ENCODE results near the gene HIKESHI.
A peak's percentile ranks its signal among the peaks of the same experiment; 100 is the strongest.
"Not testable (repeated sequence)": the region's sequence is repeated elsewhere in the genome, so short reads cannot be mapped to it uniquely, and the experiment has no call there.

Gene HIKESHI

DNA sequence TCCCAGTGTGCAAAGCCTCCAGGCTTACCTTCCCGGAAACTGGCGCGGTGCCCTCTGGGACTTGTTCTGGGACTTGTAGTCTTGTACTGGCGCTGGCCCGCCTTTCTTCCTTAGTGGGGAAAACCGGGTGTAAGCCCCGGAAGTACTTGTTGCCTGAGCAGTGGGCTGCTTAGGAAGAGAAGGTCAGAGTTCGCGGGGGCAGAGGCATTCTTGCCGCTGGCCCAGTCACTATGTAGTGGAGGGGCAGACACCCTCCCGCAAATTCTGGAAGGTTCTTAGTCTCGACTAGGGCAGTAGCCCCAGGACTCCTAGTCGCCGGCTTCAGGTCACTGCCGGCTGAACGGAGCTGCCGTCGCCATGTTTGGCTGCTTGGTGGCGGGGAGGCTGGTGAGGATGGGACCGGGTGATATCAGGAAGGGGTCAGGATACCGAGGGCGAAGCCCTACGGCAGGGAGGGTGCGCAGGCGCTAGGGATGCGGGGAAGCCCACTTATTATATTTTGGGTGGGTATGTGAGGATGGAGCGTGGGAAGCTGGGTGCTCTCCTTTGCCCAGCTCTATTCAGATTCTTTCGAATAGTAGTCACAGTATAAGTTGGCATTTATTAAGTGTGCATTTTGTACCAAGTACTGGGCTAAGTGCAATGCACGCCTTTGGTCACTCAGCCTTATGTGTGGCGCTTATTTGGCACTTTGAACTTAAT is at the start of gene HIKESHI:
Gene HIKESHI, plus strand, starts transcription at position 149 of the 702 bp plus-strand sequence. Its CDS starts 209 bp downstream, at position 358.
- DNase-seq: peak; percentile 69

DNA sequence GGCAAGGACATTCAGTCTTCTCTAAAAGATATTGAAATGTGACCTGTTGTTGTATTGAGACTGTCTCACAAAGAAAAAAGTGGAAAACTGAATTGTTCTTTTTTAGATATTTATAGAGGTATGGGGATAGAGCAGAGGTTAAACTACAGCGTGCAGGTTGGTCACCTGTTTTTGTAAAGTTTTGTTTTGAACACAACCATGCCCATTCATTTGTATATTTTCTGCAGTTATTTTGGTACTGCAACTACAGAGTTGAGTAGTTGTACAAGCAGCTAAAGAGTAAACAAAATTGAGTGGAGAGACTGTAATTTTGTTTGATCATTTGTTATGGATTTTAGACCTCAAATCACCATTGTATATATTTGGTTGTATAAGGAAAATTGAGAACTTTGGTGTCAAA is 46.1 kb upstream of the HIKESHI start:
- no peak for DNase-seq

DNA sequence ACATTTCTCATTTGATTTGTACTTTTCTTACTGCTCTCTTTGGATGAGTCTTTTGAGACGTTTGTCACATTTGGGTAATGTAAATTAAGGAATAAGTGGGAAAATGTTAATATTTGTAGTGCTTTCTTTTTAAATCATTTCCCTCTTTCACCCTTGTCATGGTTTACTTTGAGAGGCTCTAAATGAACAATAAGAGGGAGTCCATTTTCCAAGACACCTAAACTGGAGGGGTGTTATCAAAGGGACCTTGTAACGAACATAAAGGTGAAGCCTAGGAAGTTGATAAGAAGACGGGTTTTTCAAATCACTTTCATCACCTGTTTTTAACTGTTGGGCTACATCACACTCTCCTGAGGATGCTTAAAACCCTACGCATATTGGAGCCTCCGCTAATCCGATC is 45.4 kb upstream of the HIKESHI start:
- DNase-seq: no peak

- no peak for DNase-seq
These were observed 44.6 kb upstream of the HIKESHI start for GRCh38 chr11:86257446-86257845.

DNA sequence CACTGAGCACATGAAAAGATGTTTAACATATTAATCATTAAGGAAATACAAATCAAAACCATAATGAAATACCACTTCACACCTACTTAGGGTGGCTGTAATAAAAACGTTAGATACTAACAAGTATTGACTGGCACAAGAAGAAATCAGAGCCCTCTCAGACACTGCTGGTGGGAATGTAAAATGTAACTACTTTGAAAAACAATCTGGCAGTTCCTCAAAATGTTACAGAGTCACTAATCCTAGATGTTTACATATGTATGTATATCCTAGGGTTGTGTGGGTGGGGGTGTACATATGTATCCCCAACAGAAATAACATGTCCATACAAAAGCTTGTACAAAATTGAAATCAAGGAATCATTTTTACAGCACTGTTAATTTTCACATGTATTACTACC is 42.3 kb upstream of the HIKESHI start:
- DNase-seq: no peak

GRCh38 chr11:86261328-86261727 is 40.7 kb upstream of the HIKESHI start:
- DNase-seq: no peak

DNA sequence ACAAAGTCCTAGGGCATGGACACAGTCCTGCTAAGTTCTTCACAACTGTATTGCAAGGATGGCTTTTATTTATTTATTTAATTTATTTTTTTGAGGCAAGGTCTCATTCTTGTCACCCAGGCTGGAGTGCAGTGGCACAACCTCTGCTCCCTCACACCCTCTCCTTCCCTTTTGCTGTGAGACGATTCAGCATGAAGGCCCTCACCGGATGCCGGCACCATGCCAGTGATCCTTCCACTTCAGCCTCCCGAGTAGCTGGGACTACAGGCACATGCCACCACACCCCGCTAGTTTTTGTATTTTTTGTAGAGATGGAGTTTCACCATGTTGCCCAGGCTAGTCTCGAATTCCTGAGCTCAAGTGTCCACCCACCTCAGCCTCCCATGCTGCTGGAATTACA is 39.7 kb upstream of the HIKESHI start:
- DNase-seq: no peak

- DNase-seq: no peak
These were observed 37.4 kb upstream of the HIKESHI start for GRCh38 chr11:86264649-86265048.

DNA sequence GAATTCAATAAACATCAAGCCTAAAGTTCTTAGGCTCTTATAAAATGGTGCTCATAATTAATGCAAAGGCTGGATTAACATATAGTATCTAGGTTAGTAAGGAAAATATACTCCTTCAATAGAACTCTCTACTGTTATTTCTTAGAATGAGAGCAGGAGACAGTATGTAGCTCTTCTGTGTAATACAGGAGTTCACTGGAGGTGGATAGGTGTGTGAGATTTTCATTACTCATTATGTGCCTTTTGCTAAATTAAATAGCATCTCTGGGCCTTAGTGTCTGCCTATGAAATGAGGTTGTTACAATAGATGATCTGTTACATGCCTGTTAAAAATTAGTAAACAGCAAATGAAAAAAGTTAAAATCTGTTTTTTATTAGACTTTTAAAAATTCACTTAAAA is 36.8 kb upstream of the HIKESHI start:
- DNase-seq: no peak

DNA sequence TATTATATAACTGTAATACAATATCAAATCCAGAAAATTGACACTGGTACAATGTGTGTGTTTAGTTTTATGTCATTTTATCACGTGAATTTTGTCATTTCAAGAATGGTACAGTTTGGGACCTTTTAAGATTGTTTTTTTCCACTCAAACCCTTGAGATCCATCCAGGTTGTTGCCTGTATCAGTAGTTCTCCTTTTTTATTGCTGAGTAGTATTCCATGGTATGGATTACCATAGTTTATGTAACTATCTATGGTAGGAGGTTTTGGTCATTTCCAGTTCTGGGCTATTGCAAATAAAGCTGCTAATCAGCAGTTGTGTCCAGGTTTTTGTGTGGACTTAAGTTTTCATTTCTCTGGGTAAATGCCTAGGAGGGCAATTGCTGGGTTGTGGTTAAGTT is 32.4 kb upstream of the HIKESHI start:
- DNase-seq: no peak

GRCh38 chr11:86274503-86274902 is 27.5 kb upstream of the HIKESHI start:
- DNase-seq: no peak

DNA sequence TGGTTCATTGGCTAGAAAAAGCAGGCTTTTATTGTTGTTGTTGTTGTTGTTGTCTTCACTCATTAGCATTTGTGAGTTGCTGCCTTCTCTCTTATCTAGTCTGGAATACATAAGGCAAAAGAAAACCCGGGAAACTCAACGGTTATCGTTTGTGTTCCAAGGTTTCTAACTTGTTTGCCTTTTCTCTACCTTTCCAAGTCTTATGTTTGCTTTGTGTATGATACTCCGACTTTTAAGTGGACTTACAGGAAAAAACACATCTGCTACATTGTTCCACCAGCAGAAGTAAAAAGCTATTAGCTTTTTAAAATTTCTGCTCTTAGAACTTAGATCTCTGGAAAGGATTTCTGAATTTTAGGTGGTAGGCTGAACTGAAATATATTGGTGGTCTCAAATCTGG is 27.0 kb upstream of the HIKESHI start:
- DNase-seq: no peak

GRCh38 chr11:86275493-86276370 is 26.3 kb upstream of the HIKESHI start:
- DNase-seq: no peak

GRCh38 chr11:86277741-86278140 is 24.3 kb upstream of the HIKESHI start:
- DNase-seq: no peak

DNA sequence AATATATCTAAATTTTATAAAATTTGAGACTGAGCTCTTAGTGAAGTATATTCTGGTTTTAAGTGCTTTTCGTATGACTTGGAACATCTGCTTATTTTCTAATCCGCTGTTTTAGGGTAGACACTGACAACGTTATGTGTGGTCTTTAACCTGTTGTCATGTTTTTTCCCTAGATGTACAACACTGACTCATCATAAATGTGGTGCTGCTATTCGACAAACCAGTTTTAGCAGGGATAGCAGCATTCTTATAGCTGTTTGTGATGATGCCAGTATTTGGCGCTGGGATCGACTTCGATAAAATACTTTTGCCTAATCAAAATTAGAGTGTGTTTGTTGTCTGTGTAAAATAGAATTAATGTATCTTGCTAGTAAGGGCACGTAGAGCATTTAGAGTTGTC is 23.8 kb upstream of the HIKESHI start:
- DNase-seq: no peak

DNA sequence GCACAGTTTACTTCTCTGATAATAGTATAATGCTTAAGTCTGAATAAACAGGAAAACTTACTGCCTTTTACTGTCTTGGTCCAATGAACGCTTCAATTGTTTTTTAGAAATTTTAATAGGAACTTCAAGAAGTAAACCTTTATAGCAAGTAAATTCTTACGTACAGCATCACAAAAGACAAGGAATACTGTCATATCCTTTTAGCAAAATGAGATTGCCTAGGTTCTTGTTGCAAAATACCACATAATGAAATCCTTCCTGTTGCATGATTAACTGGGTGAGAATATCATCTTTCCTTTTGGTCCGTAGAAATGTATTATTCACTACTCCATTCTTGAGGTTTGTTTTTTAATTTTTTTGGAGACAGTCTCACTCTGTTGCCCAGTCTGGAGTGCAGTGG is 22.3 kb upstream of the HIKESHI start:
- no peak for DNase-seq

- DNase-seq: no peak
These were observed 14.6 kb upstream of the HIKESHI start for GRCh38 chr11:86287468-86287796.

DNA sequence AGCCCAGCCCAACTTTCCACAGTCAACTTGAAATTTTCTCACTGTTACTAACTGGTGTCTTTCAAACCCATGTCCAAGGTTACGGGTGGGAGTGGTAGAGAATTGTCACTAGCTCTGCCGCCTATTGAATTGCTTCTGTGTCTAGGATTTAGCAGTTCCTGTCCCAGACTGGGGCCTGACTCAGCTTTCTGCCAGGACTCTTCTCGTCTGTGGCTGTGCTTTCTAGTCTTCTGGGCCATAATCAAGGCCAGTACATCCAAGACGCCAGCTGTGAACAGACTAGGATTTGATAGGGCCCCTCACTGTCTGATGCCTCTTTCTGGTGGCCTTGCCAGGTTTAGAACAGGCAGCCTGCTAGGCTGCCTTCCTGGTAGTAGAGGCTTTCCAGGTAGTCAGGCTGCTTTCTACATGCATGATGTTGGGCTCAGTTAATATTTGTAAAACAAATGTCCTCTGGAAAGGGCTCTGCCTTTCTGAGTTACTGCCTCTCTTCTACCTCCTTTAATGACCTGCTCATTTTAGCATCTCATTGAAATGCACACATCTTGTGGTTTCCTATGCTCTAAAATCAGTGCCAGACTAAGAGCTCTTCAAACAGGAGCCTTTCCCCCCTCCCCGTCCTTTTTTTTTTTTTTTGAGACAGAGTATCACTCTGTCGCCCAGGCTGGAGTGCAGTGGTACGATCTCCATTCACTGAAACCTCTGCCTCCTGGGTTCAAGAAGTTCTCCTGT is 13.1 kb upstream of the HIKESHI start:
- DNase-seq: no peak

DNA sequence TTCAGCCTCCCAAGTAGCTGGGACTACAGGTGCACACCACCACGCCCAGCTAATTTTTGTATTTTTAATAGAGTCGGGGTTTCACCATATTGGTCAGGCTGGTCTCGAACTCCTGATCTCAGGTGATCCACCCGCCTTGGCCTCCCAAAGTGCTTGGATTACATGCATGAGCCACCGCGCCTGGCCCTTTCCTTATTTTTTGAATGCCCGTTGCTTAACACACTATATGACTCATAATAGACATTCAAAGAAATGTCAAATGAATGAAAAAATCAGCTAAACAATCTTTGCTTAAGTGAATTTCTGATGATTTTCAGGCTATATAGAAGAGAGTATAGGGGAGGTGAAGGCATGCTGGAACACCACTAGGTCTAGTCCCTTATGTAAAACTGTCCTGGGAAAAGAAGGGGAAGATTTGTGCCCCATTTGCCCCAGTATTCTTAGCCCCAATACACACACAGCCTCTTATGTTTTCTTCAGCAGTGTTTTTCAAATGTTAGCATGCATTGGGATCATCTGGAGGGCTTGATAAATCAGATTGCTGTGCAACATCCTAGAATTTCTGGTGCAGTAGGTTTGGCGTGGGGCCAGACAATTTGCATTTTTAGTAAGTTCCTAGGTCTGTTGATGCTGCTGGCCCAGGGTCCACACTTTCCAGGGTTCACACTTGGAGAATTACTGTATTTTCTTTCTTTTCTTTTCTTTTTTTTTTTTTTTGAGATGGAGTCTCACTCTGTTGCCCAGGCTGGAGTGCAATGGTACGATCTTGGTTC is 12.3 kb upstream of the HIKESHI start:
- not testable (repeated sequence) for DNase-seq

- no peak for DNase-seq
These were observed 10.4 kb upstream of the HIKESHI start for GRCh38 chr11:86291466-86292262.

DNA sequence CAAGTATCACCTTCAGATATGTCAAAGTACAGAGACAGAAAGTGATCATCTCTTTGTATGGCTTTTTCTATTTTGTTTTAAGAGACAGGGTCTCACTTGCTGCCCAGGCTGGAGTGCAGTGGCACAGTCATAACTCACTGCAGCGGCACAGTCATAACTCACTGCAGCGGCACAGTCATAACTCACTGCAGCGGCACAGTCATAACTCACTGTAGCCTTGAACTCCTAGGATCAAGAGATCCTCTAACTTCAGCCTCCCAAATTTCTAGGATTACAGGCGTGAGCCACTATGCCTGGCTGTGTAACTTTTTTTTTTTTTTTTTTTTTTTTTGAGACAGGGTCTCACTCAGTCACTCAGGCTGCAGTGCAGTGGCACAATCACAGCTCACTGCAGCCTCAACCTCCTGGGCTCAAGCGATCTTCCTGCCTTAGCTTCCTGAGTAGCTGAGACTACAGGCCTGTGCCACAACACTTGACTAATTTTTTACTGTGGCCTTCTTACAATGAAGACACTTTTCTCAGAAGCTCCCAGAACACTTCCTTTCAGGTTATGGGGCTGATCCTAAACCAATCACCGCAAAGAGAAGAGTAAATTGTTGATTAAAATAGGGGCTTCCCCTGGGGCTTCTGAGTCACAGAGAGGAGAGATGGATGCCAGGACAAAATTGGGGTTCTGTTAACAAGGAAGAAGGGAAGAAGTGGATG is 9.0 kb upstream of the HIKESHI start:
- no peak for DNase-seq
